ENCODE results near the gene NHERF1. TPM values are rescaled to one million over a fixed set of nuclear protein-coding genes. Genes with fewer than 3 reads are reported as not detected.
A peak's percentile ranks its signal among the peaks of the same experiment; 100 is the strongest.

The NHERF1 gene
- total RNA-seq, 2 experiments from 2014 or later = 73.2 to 116 TPM

DNA sequence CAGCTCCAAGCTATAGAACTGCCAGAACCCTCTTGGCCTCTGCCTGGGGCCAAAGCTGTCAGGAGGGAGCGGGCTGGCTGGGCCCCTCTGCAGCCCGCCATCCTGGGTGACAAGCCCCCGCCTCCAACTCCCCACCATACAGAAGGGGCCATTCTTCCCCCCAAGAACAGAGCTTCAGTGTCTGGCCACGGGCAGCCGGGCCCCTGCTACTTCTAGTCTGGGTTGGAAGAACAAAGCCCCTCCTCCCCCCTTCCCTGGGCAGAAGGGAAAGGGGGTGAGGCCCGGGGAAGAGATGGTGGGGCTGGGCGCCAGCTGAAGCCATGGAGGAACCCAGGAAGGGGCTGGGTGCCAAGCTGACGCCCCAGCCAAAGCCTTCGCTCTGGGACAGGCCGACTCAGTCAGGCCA is 18.7 kb downstream of the NHERF1 start:
- no TSS peak for BruUV-seq (replicated peaks)
- H3K4me2 ChIP-seq (ENCODE audit: low read length) = no peak overlapping the region
- no peaks in the 10 kb centered on the region for H3K9me2 ChIP-seq (ENCODE audit: insufficient read depth, low read length)
- TF ChIP-seq, protein P1, sequence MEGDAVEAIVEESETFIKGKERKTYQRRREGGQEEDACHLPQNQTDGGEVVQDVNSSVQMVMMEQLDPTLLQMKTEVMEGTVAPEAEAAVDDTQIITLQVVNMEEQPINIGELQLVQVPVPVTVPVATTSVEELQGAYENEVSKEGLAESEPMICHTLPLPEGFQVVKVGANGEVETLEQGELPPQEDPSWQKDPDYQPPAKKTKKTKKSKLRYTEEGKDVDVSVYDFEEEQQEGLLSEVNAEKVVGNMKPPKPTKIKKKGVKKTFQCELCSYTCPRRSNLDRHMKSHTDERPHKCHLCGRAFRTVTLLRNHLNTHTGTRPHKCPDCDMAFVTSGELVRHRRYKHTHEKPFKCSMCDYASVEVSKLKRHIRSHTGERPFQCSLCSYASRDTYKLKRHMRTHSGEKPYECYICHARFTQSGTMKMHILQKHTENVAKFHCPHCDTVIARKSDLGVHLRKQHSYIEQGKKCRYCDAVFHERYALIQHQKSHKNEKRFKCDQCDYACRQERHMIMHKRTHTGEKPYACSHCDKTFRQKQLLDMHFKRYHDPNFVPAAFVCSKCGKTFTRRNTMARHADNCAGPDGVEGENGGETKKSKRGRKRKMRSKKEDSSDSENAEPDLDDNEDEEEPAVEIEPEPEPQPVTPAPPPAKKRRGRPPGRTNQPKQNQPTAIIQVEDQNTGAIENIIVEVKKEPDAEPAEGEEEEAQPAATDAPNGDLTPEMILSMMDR (conservative IDR thresholded peaks at IDR 0.05; ENCODE audit: low read length) = no peak
- TF ChIP-seq EZH2phosphoT487 (IDR thresholded peaks at IDR 0.05; ENCODE audit: borderline replicate concordance, low read depth, low read length) = no peak
- no peaks in the 10 kb centered on the region for H3K4me1 ChIP-seq (ENCODE audit: insufficient read depth, low read length, poor library complexity, severe bottlenecking)
- H3K79me2 ChIP-seq (ENCODE audit: insufficient read depth, low read depth, low read length) = no peaks in the 10 kb centered on the region
- H3K27ac ChIP-seq (ENCODE audit: low read depth, low read length, poor library complexity, severe bottlenecking) = no peak overlapping the region
- peaks cover 70% of the 10 kb centered on the region for H3K36me3 ChIP-seq (ENCODE audit: insufficient read depth, low read length)
- no peaks in the 10 kb centered on the region for H4K20me1 ChIP-seq (ENCODE audit: insufficient read depth, low read length)
- ChIA-PET POLR2A (interaction anchor here (0.5 to 1.1 kb wide), 2 partner anchors 26 to 153 kb away, joined by 3 to 4 read pairs; no protein-coding TSS in a partner anchor), CTCF (ENCODE audit: unreplicated experiment) (no interaction called here)
- H3K4me3 ChIP-seq (ENCODE audit: low read depth, low read length, poor library complexity, severe bottlenecking) = no peak overlapping the region
- H2AFZ ChIP-seq (ENCODE audit: low read length) = no peak overlapping the region
- H3K9me3 ChIP-seq (ENCODE audit: low read length) = no peaks in the 10 kb centered on the region
- DNase-seq (ENCODE audit: low spot score) = no peak
- intact Hi-C loops (cut with micrococcal nuclease; ENCODE audit: unreplicated experiment) = no loop called here

DNA sequence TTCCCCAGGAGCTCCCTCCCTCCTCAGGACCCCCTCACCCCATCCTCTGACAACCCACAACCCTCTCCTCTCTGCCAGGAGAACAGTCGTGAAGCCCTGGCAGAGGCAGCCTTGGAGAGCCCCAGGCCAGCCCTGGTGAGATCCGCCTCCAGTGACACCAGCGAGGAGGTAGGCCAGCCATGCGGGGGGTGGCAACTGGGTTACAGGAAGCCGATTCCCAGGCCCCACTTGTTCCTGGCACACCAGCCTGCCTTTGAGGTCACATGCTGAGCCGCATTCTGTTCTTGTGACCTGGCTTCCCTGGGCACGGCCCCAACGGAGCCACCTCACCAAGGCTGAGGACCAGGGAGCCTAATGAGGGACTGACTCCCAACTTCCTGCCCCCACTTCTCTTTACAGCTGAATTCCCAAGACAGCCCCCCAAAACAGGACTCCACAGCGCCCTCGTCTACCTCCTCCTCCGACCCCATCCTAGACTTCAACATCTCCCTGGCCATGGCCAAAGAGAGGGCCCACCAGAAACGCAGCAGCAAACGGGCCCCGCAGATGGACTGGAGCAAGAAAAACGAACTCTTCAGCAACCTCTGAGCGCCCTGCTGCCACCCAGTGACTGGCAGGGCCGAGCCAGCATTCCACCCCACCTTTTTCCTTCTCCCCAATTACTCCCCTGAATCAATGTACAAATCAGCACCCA is 19.8 kb downstream of the NHERF1 start:
- H3K4me3 ChIP-seq (ENCODE audit: low read depth, low read length, poor library complexity, severe bottlenecking) = no peak overlapping the region
- ChIA-PET POLR2A (no interaction called here), CTCF (ENCODE audit: unreplicated experiment) (interaction anchor here (1.0 kb wide), 1 partner anchor 30 kb away, joined by 3 read pairs; no protein-coding TSS in a partner anchor)
- H3K9me3 ChIP-seq (ENCODE audit: low read length) = no peaks in the 10 kb centered on the region
- no peak overlapping the region for H3K27ac ChIP-seq (ENCODE audit: low read depth, low read length, poor library complexity, severe bottlenecking)
- H4K20me1 ChIP-seq (ENCODE audit: insufficient read depth, low read length) = no peaks in the 10 kb centered on the region
- no peaks in the 10 kb centered on the region for H3K4me1 ChIP-seq (ENCODE audit: insufficient read depth, low read length, poor library complexity, severe bottlenecking)
- intact Hi-C loops (cut with micrococcal nuclease; ENCODE audit: unreplicated experiment) = no loop called here
- H3K9me2 ChIP-seq (ENCODE audit: insufficient read depth, low read length) = no peaks in the 10 kb centered on the region
- DNase-seq (ENCODE audit: low spot score) = no peak
- peaks cover 81% of the 10 kb centered on the region for H3K36me3 ChIP-seq (ENCODE audit: insufficient read depth, low read length)
- no peak overlapping the region for H2AFZ ChIP-seq (ENCODE audit: low read length)
- no peak overlapping the region for H3K4me2 ChIP-seq (ENCODE audit: low read length)
- H3K79me2 ChIP-seq (ENCODE audit: insufficient read depth, low read depth, low read length) = no peaks in the 10 kb centered on the region
- TF ChIP-seq, protein P1 (conservative IDR thresholded peaks at IDR 0.05; ENCODE audit: low read length) = no peak
- no peak for TF ChIP-seq EZH2phosphoT487 (IDR thresholded peaks at IDR 0.05; ENCODE audit: borderline replicate concordance, low read depth, low read length)
- no TSS peak for BruUV-seq (replicated peaks)

DNA sequence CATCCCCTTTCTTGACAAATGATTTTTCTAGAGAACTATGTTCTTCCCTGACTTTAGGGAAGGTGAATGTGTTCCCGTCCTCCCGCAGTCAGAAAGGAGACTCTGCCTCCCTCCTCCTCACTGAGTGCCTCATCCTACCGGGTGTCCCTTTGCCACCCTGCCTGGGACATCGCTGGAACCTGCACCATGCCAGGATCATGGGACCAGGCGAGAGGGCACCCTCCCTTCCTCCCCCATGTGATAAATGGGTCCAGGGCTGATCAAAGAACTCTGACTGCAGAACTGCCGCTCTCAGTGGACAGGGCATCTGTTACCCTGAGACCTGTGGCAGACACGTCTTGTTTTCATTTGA is 20.3 kb downstream of the NHERF1 start:
- no peaks in the 10 kb centered on the region for H4K20me1 ChIP-seq (ENCODE audit: insufficient read depth, low read length)
- POLR2A ChIA-PET = interaction anchor here (1.2 kb wide), 1 partner anchor 20 kb away, joined by 3 read pairs; no protein-coding TSS in a partner anchor

More for the DNA sequence above, 20.3 kb downstream of the NHERF1 start:
- CTCF ChIA-PET (ENCODE audit: unreplicated experiment) = no interaction called here
- intact Hi-C loops (cut with micrococcal nuclease; ENCODE audit: unreplicated experiment) = no loop called here
- no peaks in the 10 kb centered on the region for H3K9me2 ChIP-seq (ENCODE audit: insufficient read depth, low read length)
- H3K79me2 ChIP-seq (ENCODE audit: insufficient read depth, low read depth, low read length) = no peaks in the 10 kb centered on the region; the same call in 1 of the 2 replicates
- H3K4me2 ChIP-seq (ENCODE audit: low read length) = no peak overlapping the region
- DNase-seq (ENCODE audit: low spot score) = no peak
- peaks cover 86% of the 10 kb centered on the region for H3K36me3 ChIP-seq (ENCODE audit: insufficient read depth, low read length)
- no peak for TF ChIP-seq EZH2phosphoT487 (IDR thresholded peaks at IDR 0.05; ENCODE audit: borderline replicate concordance, low read depth, low read length)
- TF ChIP-seq, protein P1 (conservative IDR thresholded peaks at IDR 0.05; ENCODE audit: low read length) = no peak
- BruUV-seq (replicated peaks) = TSS peak; percentile 83
- no peaks in the 10 kb centered on the region for H3K9me3 ChIP-seq (ENCODE audit: low read length)
- no peak overlapping the region for H3K4me3 ChIP-seq (ENCODE audit: low read depth, low read length, poor library complexity, severe bottlenecking)
- no peak overlapping the region for H3K27ac ChIP-seq (ENCODE audit: low read depth, low read length, poor library complexity, severe bottlenecking)
- H2AFZ ChIP-seq (ENCODE audit: low read length) = no peak overlapping the region
- no peaks in the 10 kb centered on the region for H3K4me1 ChIP-seq (ENCODE audit: insufficient read depth, low read length, poor library complexity, severe bottlenecking)

Data from OCI-LY7 (cell line).